Measurements from ENCODE around the gene THOC3.
"Not testable (repeated sequence)": the region's sequence is repeated elsewhere in the genome, so short reads cannot be mapped to it uniquely, and the experiment has no call there.

- TF ChIP-seq EZH2 (IDR thresholded peaks at IDR 0.05; ENCODE audit: low read depth, unreplicated experiment); CTCF (conservative IDR thresholded peaks at IDR 0.05; ENCODE audit: low read depth in 2 of 2); EZH2phosphoT487 (IDR thresholded peaks at IDR 0.05; ENCODE audit: unreplicated experiment): not testable (repeated sequence)
Observed at GRCh38 chr5:175952810-175953209, 15.3 kb downstream of the THOC3 start.
